ENCODE data around the gene LY6G5C. TPM values are rescaled to one million over a fixed set of nuclear protein-coding genes. Genes with fewer than 3 reads are reported as not detected.
A peak's percentile ranks its signal among the peaks of the same experiment; 100 is the strongest.

LY6G5C gene
- total and polyA plus RNA-seq, 9 of the 15 experiments (the other 6 are each of a cell fraction or from before 2014, with no cell fraction given), result 0.10 to 0.67 (median 0.46) TPM; not detected in 4

GRCh38 chr6:31652925-31653724, 27.7 kb downstream of the LY6G5C start (continued):
- TF ChIP-seq PBX2 (CRISPR knock-in tag; IDR thresholded peaks at IDR 0.05; ENCODE audit: low read depth) (no peak), PBX2 (tag; conservative IDR thresholded peaks at IDR 0.05; ENCODE audit: low read depth) (peak; percentile 6; the same call in 1 of the 2 replicates), NCOA2 (IDR thresholded peaks at IDR 0.05; ENCODE audit: partially characterized antibody in 2 of 2) (no peak), TAF1 (IDR thresholded peaks at IDR 0.05; ENCODE audit: control insufficient read depth, extremely low read depth, insufficient read depth, low read length, severe bottlenecking) (peak; percentile 96), FOXO4 (CRISPR knock-in tag; IDR thresholded peaks at IDR 0.05) (peak; percentile 47; the same call in 1 of the 2 replicates), ZNF584 (CRISPR knock-in tag; IDR thresholded peaks at IDR 0.05; ENCODE audit: low read depth) (peak; percentile 10; the same call in 1 of the 2 replicates), ZC3H8 (IDR thresholded peaks at IDR 0.05) (peak; percentile 94), XRCC4 (IDR thresholded peaks at IDR 0.05; ENCODE audit: extremely low read depth, insufficient read depth, insufficient read length) (no peak), ZNF830 (CRISPR knock-in tag; IDR thresholded peaks at IDR 0.05) (peak; percentile 26; the same call in 1 of the 2 replicates), HDAC8 (tag; IDR thresholded peaks at IDR 0.05) (no peak; the same call in none of the 2 replicates)
- TF ChIP-seq, protein P1, sequence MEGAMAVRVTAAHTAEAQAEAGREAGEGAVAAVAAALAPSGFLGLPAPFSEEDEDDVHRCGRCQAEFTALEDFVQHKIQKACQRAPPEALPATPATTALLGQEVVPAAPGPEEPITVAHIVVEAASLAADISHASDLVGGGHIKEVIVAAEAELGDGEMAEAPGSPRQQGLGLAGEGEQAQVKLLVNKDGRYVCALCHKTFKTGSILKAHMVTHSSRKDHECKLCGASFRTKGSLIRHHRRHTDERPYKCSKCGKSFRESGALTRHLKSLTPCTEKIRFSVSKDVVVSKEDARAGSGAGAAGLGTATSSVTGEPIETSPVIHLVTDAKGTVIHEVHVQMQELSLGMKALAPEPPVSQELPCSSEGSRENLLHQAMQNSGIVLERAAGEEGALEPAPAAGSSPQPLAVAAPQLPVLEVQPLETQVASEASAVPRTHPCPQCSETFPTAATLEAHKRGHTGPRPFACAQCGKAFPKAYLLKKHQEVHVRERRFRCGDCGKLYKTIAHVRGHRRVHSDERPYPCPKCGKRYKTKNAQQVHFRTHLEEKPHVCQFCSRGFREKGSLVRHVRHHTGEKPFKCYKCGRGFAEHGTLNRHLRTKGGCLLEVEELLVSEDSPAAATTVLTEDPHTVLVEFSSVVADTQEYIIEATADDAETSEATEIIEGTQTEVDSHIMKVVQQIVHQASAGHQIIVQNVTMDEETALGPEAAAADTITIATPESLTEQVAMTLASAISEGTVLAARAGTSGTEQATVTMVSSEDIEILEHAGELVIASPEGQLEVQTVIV (CRISPR knock-in tag; IDR thresholded peaks at IDR 0.05; ENCODE audit: borderline replicate concordance), result no peak
- TF ChIP-seq, protein P2, sequence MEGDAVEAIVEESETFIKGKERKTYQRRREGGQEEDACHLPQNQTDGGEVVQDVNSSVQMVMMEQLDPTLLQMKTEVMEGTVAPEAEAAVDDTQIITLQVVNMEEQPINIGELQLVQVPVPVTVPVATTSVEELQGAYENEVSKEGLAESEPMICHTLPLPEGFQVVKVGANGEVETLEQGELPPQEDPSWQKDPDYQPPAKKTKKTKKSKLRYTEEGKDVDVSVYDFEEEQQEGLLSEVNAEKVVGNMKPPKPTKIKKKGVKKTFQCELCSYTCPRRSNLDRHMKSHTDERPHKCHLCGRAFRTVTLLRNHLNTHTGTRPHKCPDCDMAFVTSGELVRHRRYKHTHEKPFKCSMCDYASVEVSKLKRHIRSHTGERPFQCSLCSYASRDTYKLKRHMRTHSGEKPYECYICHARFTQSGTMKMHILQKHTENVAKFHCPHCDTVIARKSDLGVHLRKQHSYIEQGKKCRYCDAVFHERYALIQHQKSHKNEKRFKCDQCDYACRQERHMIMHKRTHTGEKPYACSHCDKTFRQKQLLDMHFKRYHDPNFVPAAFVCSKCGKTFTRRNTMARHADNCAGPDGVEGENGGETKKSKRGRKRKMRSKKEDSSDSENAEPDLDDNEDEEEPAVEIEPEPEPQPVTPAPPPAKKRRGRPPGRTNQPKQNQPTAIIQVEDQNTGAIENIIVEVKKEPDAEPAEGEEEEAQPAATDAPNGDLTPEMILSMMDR (IDR thresholded peaks at IDR 0.05 in 2 of 3, conservative IDR thresholded peaks at IDR 0.05 in 1 of 3; ENCODE audit: insufficient read depth in 2 of 3, low read depth in 1 of 3, low read length in 3 of 3), result peak; percentile 43 to 72 (median 54)
- TF ChIP-seq, protein P3, sequence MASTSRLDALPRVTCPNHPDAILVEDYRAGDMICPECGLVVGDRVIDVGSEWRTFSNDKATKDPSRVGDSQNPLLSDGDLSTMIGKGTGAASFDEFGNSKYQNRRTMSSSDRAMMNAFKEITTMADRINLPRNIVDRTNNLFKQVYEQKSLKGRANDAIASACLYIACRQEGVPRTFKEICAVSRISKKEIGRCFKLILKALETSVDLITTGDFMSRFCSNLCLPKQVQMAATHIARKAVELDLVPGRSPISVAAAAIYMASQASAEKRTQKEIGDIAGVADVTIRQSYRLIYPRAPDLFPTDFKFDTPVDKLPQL (IDR thresholded peaks at IDR 0.05; ENCODE audit: extremely low read depth, insufficient read length), result no peak
